ENCODE results near the gene TRIM14. TPM values are rescaled to one million over a fixed set of nuclear protein-coding genes. Genes with fewer than 3 reads are reported as not detected.

TRIM14 gene
- total and polyA plus RNA-seq, 10 of the 15 experiments (the other 5 are each of a cell fraction or from before 2014, with no cell fraction given): 8.6 to 53.3 (median 35.7) TPM

DNA sequence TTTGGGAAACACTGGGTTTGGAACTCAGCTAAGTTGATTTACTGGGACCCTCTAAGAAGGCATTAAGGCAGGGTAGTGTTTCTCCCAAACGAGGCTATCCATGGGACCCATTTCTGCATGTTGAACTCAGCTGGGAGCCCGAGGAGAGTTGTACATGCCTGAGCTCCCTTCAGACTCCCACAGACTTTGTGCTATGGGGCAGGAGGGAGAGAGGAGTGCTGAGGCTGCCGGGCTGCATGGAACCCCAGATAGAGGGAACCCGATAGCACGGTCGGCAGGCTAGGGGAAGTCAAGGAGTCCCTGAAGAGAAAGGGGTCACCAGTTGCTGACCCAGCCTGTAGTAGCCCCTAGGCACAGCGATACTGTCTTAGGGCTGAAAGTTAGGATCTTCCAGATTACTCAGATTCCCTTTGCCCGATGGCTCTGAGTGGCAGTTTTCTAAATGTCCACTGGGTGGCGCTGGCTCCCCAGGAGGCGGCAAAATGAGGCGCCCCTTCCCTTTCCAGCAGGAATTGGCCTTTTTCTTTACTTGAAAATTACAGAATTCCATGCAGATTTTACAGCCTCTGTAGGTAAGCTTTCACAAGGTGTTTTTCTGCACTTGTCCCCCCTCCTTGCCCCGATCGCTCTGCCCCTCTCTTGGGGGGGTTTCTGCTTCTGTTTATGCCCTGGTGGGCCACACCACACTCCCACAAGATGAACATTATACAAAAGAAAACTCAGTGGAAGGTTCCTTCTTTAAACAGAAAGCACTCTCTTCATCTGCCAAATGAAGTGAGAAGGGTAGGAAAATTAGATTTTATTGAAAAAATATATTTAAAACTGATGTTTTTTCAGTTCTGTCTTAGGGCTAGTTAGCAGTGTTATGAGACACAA is 44.7 kb downstream of the TRIM14 start (continued):
- TF ChIP-seq SMARCA5 (IDR thresholded peaks at IDR 0.05) (no peak), RELA (IDR thresholded peaks at IDR 0.05; ENCODE audit: borderline replicate concordance, partially characterized antibody) (no peak), GABPA (IDR thresholded peaks at IDR 0.05; ENCODE audit: low read depth) (no peak), SRF (IDR thresholded peaks at IDR 0.05; ENCODE audit: low read depth in 2 of 2, low read length in 2 of 2) (no peak), TCF3 (IDR thresholded peaks at IDR 0.05; ENCODE audit: borderline replicate concordance, insufficient read depth, low read depth, low read length) (no peak), BRCA1 (IDR thresholded peaks at IDR 0.05; ENCODE audit: low read depth, low read length) (no peak), TARDBP (IDR thresholded peaks at IDR 0.05; ENCODE audit: borderline replicate concordance) (0 out of 2 replicates have a peak, but pooled peaks have one; percentile 22), USF1 (IDR thresholded peaks at IDR 0.05; ENCODE audit: borderline replicate concordance, extremely low read length, insufficient read depth, low read depth, low read length) (no peak), MEF2A (IDR thresholded peaks at IDR 0.05; ENCODE audit: insufficient read depth, low read depth, low read length) (no peak), E2F4 (IDR thresholded peaks at IDR 0.05; ENCODE audit: low read depth, low read length) (no peak), ZBTB40 (IDR thresholded peaks at IDR 0.05; ENCODE audit: borderline replicate concordance) (no peak), RAD51 (IDR thresholded peaks at IDR 0.05) (no peak), RAD21 (IDR thresholded peaks at IDR 0.05; ENCODE audit: insufficient read depth, low read depth, low read length) (peak; percentile 90), POU2F2 (IDR thresholded peaks at IDR 0.05; ENCODE audit: borderline replicate concordance, low read depth, low read length) (0 out of 3 replicates have a peak, but pooled peaks have one; percentile 11), ATF7 (IDR thresholded peaks at IDR 0.05; ENCODE audit: low read depth) (no peak), MLLT1 (IDR thresholded peaks at IDR 0.05) (no peak), SREBF2 (IDR thresholded peaks at IDR 0.05; ENCODE audit: low read length) (no peak), SIN3A (IDR thresholded peaks at IDR 0.05; ENCODE audit: low read depth, low read length) (no peak)
- TF ChIP-seq, protein P1, sequence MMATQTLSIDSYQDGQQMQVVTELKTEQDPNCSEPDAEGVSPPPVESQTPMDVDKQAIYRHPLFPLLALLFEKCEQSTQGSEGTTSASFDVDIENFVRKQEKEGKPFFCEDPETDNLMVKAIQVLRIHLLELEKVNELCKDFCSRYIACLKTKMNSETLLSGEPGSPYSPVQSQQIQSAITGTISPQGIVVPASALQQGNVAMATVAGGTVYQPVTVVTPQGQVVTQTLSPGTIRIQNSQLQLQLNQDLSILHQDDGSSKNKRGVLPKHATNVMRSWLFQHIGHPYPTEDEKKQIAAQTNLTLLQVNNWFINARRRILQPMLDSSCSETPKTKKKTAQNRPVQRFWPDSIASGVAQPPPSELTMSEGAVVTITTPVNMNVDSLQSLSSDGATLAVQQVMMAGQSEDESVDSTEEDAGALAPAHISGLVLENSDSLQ (IDR thresholded peaks at IDR 0.05): peak; percentile 65
